GM19455 (cell line): Measurements from ENCODE around the gene ASB13.
"Not testable (repeated sequence)": the region's sequence is repeated elsewhere in the genome, so short reads cannot be mapped to it uniquely, and the experiment has no call there.

Experiments used
- ATAC-seq: cut with Tn5 transposase; IDR thresholded peaks from one replicate; pipeline ENCODE4 v1.9.1; 2021; ENCODE audit not compliant: unreplicated experiment

ASB13 gene

GRCh38 chr10:5625992-5626777, 40.2 kb downstream of the ASB13 start:
- no peak for ATAC-seq

DNA sequence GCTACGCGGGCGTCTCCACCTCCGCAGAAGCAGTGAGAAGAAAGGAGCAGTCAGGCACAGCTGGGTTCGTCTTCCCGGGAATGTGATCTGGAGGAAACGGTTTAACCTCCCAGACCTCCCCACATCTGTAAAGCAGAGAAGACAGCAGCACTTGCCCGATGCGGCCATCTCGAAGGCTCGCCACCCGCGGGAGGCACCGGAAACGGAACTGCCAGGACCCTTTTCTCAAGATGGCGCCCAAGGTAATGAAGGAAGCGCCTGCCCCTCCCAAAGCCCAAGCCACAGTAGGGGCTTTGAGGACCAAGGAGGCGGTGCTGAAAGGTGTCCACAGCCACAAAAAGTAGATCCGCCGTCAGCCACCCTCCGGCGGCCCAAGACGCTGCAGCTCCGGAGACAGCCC, 41.7 kb downstream of the ASB13 start:
- ATAC-seq, result no peak

- ATAC-seq, result peak; percentile 95
Measured at GRCh38 chr10:5623081-5623748, 43.2 kb downstream of the ASB13 start.

GRCh38 chr10:5622186-5622960, 44.0 kb downstream of the ASB13 start:
- no peak for ATAC-seq

DNA sequence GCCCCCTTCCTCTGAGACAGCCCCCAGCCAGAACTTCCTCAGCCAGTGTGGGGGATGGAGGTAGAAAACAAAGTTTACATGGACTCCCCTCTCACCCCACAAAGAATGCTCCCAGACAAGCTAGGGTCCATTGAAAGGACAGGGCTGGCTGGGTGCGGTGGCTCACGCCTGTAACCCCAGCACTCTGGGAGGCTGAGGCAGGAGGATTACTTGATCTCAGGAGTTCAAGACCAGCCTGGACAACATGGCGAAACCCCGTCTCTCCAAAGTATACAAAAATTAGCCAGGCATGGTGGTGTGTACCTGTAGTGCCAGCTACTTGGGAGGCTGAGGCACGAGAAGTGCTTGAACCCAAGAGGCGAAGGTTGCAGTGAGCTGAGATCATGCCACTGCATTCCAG, 45.0 kb downstream of the ASB13 start:
- not testable (repeated sequence) for ATAC-seq

DNA sequence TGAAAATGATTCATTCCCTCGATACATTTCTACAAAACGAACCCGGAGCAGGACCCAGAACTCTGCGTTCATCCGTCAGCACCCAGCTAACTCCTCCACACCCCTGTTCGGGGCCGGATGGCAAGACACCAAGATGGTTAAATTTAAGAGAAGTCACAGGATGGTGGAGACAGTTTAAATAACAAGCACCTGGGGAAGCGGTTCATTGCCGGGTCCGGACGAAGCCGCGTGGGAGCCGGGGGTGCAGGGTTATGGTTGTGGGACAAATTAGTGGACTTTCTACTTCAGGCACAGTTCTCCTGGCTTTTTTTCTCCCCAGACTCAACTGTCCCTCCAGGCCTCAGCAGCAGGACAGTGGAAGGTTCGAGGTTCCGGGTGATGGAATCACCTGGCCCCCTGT, 45.4 kb downstream of the ASB13 start:
- no peak for ATAC-seq

GRCh38 chr10:5620223-5620721, 46.1 kb downstream of the ASB13 start:
- no peak for ATAC-seq

- no peak for ATAC-seq
Measured at GRCh38 chr10:5619362-5620211, 46.8 kb downstream of the ASB13 start.

GRCh38 chr10:5618829-5619228, 47.6 kb downstream of the ASB13 start:
- no peak for ATAC-seq

DNA sequence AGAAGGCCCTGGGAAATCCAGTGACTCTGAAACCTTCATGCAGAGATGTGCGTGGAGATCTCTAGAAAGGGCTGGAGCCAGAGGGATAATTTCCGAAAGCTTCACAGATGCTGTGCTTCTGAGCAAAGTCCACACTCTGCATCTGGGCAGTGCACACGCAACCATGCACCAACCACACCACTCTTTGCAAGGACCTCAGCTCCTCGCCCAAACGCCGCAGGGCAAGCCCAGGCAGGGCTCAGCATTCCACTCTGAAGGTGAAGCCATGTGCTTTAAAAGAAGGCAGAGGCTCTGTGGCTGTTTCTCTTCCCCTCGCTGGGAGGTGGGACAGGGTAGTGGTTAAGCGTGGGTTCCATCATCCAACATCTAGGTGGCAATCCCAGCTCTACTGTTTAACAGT, 48.4 kb downstream of the ASB13 start:
- no peak for ATAC-seq

DNA sequence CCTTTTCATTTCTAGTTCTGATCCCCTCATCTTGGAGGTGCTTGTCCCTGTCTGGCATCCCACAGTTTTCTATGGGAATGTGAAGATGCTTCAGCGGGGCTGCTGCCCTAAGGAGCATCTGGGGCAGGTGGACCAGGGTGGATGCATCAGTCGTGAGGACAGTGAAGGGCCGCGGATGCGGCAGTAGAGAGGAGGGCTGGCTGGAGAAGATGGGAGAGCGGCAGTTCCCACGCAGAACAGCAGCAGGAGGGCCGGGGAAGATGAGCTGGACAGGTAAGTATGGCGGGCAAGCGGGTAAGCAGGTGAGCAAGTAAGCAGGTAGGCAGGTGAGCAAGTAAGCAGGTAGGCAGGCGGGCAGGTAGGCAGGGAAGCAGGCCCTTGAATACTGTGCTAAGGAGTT, 48.9 kb downstream of the ASB13 start:
- no peak for ATAC-seq

DNA sequence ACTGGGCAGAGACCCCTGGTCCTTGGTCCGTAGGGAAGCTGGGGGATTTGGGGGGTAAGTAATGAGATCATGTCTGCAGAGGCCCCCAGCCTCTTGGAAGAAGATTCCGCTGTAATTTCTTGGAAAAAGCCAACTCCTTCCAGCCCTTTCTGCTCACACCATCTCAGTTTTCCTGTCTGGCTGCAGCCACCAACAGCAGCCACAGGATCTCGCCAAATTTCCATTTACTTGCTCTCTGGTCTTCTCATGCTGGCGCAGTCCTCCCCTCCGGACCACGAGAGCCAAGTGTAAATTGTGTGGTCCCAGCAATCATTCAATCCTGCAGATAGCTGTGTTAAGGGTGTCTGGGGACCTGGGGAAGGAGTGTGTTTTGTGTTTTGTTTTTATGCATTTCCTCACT, 49.6 kb downstream of the ASB13 start:
- ATAC-seq, result no peak

DNA sequence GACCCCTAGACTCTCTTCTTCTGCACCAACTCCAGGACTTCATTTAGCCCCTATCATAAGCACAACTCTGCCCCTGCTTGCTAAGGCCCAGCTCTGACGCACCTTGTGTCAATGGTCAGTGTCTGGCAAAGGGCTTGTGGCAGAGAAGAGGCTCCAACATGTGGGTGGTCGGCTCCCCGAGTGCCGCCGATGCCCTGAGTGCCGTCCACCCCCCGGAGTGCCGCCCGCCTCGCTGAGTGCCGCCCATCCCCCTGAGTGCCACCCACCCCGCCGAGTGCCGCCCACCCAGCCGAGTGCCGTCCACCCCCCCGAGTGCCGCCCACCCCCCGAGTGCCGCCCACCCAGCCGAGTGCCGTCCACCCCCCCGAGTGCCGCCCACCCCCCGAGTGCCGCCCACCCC, 50.3 kb downstream of the ASB13 start:
- no peak for ATAC-seq

DNA sequence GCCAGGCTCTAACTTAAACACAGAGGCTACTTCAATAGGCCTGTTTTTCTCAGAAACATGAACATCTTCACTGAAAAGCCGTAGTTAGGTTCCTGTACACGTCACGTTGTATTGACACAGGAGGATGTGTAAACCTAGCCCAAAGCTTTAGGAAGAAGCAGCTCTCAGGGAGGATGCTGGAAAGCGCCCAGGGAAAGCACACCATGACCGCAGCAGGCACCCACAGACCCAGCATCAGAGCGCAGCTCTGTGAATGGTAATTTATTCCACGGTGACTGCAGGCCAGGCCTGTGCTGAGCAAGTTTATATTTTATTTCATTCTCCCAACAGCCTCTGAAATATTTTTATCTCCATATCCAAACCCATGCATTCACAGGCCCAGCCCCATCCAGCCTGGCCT, 51.1 kb downstream of the ASB13 start:
- no peak for ATAC-seq

GRCh38 chr10:5614155-5614721, 52.2 kb downstream of the ASB13 start:
- ATAC-seq, result no peak

DNA sequence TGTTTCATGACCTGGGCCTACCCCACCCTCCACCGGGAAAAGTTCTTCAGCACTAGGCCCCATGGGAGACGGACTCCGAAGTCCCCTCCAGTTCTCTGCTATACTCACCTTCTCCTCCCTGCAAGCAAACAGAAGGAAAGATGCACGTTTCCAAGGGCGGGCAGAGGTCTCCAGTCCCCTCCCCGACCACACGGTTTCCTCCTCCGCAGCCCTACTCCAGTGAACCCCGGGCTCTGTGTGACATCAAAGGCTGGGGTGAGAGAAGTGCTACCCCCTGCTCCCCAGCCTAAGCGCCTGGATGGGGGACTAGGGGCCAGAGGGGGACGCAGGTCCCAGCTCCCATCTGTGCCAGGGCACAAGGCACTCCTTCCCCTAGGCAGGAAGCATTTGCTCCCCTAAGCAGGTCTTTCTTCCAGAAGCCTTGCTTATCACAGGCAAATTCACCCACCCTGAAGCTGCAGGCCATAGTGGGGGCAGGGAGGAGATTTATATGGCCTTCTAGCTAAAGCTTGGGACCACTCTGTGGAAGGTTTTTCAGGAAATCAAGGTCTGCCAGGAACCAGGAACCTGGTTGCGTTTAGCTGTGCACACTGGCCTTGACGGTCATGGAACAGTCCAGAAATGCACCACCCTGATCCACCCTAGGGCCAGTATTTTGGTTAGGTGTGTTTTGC, 52.8 kb downstream of the ASB13 start:
- no peak for ATAC-seq

GRCh38 chr10:5611899-5612680, 54.3 kb downstream of the ASB13 start:
- no peak for ATAC-seq

DNA sequence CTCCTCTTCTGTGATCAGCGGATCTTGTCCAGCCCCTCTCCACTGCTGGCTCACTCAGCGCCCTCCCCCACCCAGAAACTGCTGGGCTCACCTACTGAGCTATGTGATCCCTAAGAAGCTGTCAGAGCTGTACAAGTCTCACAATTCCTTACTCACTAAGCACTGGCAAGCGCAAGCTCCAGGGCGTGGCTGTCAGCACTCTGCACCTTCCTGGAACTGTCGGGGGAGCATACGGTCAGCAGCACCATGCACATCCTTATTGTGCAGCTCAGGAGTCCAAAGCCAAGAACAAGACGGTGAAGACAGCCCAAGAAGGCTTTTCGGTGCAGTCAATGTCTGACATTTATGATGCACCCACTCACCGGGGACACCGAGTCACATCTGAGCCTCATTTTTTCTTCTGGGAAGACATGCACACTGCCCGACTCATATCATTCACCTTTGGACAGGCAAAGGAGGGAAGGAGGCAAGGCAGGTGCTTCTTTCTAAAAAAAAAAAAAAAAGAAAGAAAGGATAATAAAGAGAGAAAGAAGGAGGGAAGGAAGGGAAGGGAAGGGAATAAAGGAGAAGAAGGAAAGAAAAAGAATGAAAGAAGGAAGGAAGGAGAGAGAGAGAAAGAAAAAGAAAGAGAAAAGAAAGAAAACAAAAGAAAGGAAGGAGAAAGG, 56.3 kb downstream of the ASB13 start:
- no peak for ATAC-seq
